Transverse colon (tissue), 3 donors: ENCODE data around the gene STAM.

Source experiments
- CTCF ChIP-seq, 5 experiments: fragments of 200-600 bp in 3 of 5; fragments of 450-650 bp in 2 of 5; sonication (generic) in 3 of 5; IDR thresholded peaks; 1 replicate in 2 of 5; 2 replicates in 3 of 5; pipeline ENCODE4 v1.5.1; 2016 to 2017; ENCODE audit warnings: antibody characterized with exemption in 5 of 5, inconsistent platforms in 3 of 5, mild to moderate bottlenecking in 2 of 5, moderate library complexity in 1 of 5
- POLR2A ChIP-seq: fragments of 450-650 bp; IDR thresholded peaks from one replicate; pipeline ENCODE4 v1.6.1; 2016; ENCODE audit warnings: antibody characterized with exemption, mild to moderate bottlenecking, moderate library complexity

GRCh38 chr10:17736223-17736622 is 92.3 kb downstream of the STAM start:
- TF ChIP-seq POLR2A (no peak), CTCF (IDR thresholded peaks at IDR 0.05) (no peak)
